Measurements from ENCODE around the gene ABHD12. TPM values are rescaled to one million over a fixed set of nuclear protein-coding genes. Genes with fewer than 3 reads are reported as not detected.
A peak's percentile ranks its signal among the peaks of the same experiment; 100 is the strongest.

ABHD12 gene
- total RNA-seq, 1 donor from 2014 or later: 24.9 TPM

GRCh38 chr20:25380945-25381614 is 9.6 kb downstream of the ABHD12 start:
- DNase-seq: no peak

DNA sequence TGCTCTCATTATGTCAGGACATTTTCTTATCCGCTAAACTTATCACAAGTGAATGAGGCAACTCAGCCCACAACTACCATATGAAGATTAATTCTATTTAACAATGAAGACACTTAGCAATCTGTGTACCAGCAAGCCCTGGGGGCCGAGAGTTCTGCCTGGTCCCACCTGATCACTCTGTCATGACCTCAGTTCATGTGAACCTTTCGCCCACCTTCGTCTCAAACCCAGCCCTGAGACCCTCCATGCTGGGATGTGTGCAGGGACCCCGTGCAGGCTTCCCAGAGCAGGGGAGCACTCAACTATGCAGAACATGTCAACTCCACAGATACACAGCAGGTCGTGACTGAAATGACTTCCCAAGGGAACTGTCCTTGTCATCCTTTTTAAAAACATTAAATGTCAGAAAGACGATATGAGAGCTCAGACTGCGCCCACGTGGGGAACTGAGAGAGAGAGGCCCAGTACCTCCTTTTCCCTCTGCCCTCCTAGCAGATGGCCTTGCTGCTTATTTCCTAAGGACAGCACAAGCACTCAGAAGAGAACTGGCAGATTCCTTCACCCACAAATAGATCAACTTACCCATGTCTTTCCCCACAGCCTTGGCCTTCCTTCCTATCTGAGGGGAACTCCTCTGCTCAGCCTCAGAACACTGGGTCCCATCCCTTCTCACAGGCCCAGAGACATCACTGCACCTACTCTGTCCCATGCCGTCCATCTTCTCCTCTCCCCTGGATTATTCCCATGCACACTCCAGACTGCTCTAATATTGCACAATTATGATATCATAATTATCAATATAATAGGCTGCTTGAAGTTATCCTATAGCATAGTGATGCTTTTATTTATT is 11.5 kb downstream of the ABHD12 start:
- DNase-seq: no peak

- no peak for DNase-seq
Observed at GRCh38 chr20:25378189-25378883, 12.3 kb downstream of the ABHD12 start.

DNA sequence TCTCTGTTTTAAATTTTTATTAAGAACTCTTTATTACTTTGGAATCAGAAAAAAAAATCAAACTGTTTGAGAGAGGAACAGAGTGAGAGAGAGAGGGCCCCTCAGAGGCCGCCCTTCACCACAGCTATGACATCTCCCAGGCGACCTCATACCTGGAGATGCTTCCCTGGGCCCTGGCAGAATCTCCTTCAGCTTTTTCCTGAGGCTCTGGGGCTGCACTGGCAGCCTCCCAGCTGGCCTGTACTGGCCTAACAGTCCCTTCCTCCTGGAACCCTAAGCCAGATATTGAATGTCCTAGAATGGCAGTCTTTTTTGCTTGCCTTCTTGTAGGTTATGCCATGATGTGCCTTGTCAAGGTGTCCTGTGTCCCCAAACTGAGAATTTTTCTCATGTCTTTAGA is 13.7 kb downstream of the ABHD12 start:
- DNase-seq: no peak

GRCh38 chr20:25376236-25376635 is 14.4 kb downstream of the ABHD12 start:
- no peak for DNase-seq

- DNase-seq: no peak
Observed at GRCh38 chr20:25374842-25375241, 15.8 kb downstream of the ABHD12 start.

- no peak for DNase-seq
Observed at GRCh38 chr20:25372584-25373336, 17.9 kb downstream of the ABHD12 start.

- no peak for DNase-seq
Observed at GRCh38 chr20:25369971-25370370, 20.7 kb downstream of the ABHD12 start.

DNA sequence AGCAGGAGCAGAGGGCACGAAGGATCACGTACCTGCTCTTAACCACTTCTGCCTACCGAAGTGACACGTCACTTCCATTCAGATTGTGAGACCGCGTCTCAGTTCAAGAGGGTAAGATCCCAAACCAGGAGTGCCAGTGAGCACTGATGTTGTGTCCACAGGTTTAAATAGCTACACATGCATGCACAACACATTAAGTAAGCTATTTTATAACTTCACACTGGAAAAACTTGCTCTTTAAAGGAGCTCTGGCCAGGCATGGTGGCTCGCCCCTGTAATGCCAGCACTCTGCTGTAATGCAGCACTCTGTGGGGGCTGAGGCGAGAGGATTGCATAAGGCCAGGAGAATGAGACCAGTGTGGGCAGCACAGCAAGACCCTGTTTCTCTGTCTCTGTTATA is 21.1 kb downstream of the ABHD12 start:
- DNase-seq: no peak

DNA sequence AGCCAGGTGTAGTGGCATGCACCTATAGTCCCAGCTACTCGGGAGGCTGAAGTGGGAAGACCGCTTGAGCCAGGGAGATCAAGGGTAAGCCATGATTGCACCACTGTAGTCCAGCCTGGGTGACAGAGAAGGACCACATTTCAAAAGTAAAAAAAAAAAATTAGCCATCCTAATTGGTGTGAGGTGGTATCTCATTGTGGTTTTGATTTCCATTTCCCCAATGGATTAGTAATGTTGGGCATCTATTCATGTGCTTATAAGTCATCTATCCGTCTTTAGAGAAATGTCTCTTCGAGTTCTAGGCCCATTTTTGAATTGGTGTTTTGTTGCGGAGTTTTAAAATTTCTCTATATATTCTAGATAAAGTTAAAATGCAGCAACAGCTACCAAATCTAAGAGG is 21.7 kb downstream of the ABHD12 start:
- DNase-seq: no peak

GRCh38 chr20:25368526-25368925 is 22.1 kb downstream of the ABHD12 start:
- no peak for DNase-seq

GRCh38 chr20:25364879-25365699 is 25.5 kb downstream of the ABHD12 start:
- no peak for DNase-seq

- DNase-seq: no peak
Observed at GRCh38 chr20:25364180-25364788, 26.4 kb downstream of the ABHD12 start.

- DNase-seq: no peak
Observed at GRCh38 chr20:25361287-25361683, 29.4 kb downstream of the ABHD12 start.

- DNase-seq: peak; percentile 21
Observed at GRCh38 chr20:25360631-25361286, 29.9 kb downstream of the ABHD12 start.

DNA sequence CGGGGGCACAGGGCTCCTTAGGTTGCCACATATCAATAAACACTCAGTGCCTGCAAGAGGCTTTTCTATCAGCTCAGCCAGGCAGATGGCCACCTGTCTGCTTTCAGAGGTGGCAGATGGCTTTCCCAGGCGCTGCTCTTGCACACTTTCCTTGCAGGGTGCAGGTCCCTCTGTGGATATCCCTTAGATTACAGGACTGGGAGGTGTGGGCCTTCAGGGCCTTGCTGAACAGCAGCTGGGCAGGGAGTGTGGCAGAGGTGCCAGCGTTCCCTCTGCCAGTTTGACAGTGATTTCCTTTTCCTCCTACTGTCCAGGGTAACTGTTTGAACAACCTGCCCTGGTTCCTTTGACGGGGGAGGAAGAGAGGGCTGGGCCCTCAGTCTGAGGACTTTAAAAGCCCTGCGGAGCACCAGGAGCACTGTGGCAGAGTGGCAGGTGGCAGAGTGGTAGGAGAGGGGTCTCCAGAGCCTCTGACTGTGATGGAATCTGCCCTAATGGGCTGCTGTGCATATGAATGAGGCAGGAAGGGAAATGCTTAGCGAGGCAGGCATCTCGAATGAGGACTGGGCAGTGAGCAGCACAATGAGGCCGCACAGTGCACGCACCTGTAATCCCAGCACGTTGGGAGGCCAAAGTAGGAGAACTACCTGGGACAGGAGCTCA is 34.2 kb downstream of the ABHD12 start:
- DNase-seq: no peak

DNA sequence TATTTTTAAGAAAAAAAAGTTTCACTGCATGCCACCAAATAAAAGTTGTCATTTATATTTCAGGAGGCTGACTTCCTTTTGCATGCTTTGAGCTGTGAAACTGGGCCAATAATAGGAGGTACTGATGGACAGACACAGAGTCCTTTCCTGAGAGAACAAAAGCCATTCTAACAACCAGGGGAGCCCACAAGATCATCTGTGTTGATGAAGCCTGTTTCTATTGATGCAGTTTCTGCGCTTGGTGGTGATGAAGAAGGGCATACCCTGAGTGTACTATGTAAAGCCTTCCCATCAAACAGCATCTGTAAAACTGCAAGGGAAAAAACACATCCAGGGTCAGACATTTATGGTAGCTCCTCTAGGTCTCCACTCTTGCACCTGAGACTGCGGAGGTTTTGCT is 34.8 kb downstream of the ABHD12 start:
- no peak for DNase-seq

DNA sequence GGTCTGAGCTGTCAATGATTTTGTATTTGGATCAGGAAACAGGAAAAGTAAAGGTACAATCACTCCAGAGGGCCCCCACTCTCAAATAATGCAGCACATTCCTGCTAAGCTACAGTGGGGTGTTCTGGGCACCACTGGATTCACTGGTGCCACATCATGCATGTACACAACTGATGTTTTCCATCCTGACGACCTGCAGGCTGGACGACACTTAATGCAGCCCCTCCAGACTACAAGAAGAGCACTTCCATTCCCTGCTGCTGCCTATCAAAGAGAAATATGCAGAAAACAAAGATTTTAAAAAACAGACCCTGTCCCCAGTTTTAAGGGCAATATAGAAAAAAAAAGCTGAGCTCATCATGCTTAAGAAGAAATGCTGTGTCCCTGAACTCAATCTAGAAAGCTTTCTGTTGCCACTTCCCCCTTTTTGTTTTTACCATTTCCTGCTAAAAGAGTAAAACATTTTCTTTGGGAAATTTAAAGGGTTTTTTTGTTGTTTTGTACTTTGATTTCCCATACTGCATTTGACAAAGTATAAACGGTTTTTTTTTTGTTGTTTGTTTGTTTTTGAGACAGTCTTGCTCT is 35.5 kb downstream of the ABHD12 start:
- DNase-seq: no peak

Data from tongue (tissue), 2 donors.